Gastroesophageal sphincter (tissue), 3 donors: Measurements from ENCODE around the gene SAMM50.
A peak's percentile ranks its signal among the peaks of the same experiment; 100 is the strongest.

ENCODE experiments used
- POLR2A ChIP-seq, 2 donors: fragments of 450-650 bp; IDR thresholded peaks; one replicate each; pipeline ENCODE4 v1.6.1; 2017; ENCODE audit warnings: antibody characterized with exemption in 2 of 2, mild to moderate bottlenecking in 2 of 2, moderate library complexity in 1 of 2
- POLR2AphosphoS5 ChIP-seq: sonication (generic); formaldehyde crosslinking; IDR thresholded peaks from one replicate; pipeline ENCODE4 v1.6.1; 2017; ENCODE audit warnings: antibody characterized with exemption
- TF ChIP-seq, protein P1 (sequence below), 4 experiments: fragments of 200-600 bp in 2 of 4; fragments of 450-650 bp in 2 of 4; sonication (generic) in 1 of 4; IDR thresholded peaks; one replicate each; pipeline ENCODE4 v1.5.1; 2017 to 2019; ENCODE audit warnings: antibody characterized with exemption in 4 of 4, mild to moderate bottlenecking in 2 of 4, moderate library complexity in 2 of 4

GRCh38 chr22:44023404-44024287, 68.4 kb downstream of the SAMM50 start:
- TF ChIP-seq, protein P1, sequence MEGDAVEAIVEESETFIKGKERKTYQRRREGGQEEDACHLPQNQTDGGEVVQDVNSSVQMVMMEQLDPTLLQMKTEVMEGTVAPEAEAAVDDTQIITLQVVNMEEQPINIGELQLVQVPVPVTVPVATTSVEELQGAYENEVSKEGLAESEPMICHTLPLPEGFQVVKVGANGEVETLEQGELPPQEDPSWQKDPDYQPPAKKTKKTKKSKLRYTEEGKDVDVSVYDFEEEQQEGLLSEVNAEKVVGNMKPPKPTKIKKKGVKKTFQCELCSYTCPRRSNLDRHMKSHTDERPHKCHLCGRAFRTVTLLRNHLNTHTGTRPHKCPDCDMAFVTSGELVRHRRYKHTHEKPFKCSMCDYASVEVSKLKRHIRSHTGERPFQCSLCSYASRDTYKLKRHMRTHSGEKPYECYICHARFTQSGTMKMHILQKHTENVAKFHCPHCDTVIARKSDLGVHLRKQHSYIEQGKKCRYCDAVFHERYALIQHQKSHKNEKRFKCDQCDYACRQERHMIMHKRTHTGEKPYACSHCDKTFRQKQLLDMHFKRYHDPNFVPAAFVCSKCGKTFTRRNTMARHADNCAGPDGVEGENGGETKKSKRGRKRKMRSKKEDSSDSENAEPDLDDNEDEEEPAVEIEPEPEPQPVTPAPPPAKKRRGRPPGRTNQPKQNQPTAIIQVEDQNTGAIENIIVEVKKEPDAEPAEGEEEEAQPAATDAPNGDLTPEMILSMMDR (IDR thresholded peaks at IDR 0.05): no peak
- peak; percentile 34 to 39 for TF ChIP-seq POLR2A (IDR thresholded peaks at IDR 0.05)
- no peak for TF ChIP-seq POLR2AphosphoS5
